OCI-LY3 (cell line): ENCODE data around the gene KRTAP9-1.
"Not testable (repeated sequence)": the region's sequence is repeated elsewhere in the genome, so short reads cannot be mapped to it uniquely, and the experiment has no call there.

ENCODE experiments used
- H2AFZ ChIP-seq: fragments of 200-600, 300-600 bp; shearing (Covaris generic); 2 replicates; pipeline ENCODE4 v1.6.0; 2014; ENCODE audit warnings: antibody characterized with exemption, low read depth, low read length
- H3K27ac ChIP-seq: fragments of 200-600, 300-600 bp; sonication (generic); 2 replicates; pipeline ENCODE4 v1.5.1; 2014; ENCODE audit warnings: mild to moderate bottlenecking, low read length, moderate library complexity, mixed read lengths
- H3K27me3 ChIP-seq: fragments of 200-600, 300-600 bp; sonication (generic); 2 replicates; pipeline ENCODE4 v1.6.1; 2014; ENCODE audit warnings: low read depth, low read length, mixed read lengths
- H3K36me3 ChIP-seq: fragments of 200-600, 300-600 bp; sonication (generic); replicated peaks from 2 replicates; pipeline ENCODE3; 2014; ENCODE audit warnings: low read depth, low read length, mixed read lengths
- H3K4me1 ChIP-seq: fragments of 300-600, 200-600 bp; sonication (generic); 2 replicates; pipeline ENCODE4 v1.6.1; 2014; ENCODE audit warnings: low read length, mixed read lengths
- H3K4me2 ChIP-seq: fragments of 200-600, 300-600 bp; sonication (generic); 2 replicates; pipeline ENCODE4 v1.6.1; 2014; ENCODE audit warnings: low read length, mixed read lengths
- H3K4me3 ChIP-seq: fragments of 300-600, 200-600 bp; sonication (generic); 2 replicates; pipeline ENCODE4 v1.5.1; 2014; ENCODE audit warnings: antibody characterized with exemption, mild to moderate bottlenecking, low read length, moderate library complexity
- H3K79me2 ChIP-seq: fragments of 300-600, 200-600 bp; shearing (Covaris generic); 2 replicates; pipeline ENCODE4 v1.6.1; 2014; ENCODE audit warnings: mild to moderate bottlenecking, low read length, mixed read lengths
- H3K9ac ChIP-seq: fragments of 300-600, 200-600 bp; shearing (Covaris generic); 2 replicates; pipeline ENCODE4 v1.6.0; 2014; ENCODE audit warnings: mild to moderate bottlenecking, low read length, moderate library complexity
- H3K9me3 ChIP-seq: fragments of 200-600, 300-600 bp; shearing (Covaris generic); 2 replicates; pipeline ENCODE4 v1.6.1; 2014; ENCODE audit warnings: low read length, mixed read lengths; ENCODE audit not compliant: insufficient read depth
- H4K20me1 ChIP-seq: fragments of 200-600, 300-600 bp; sonication (generic); 2 replicates; pipeline ENCODE4 v1.6.1; 2016; ENCODE audit warnings: low read length, mixed read lengths; ENCODE audit not compliant: insufficient read depth
- EZH2phosphoT487 ChIP-seq: fragments of 200-600 bp; shearing (Covaris generic); IDR thresholded peaks from 2 replicates; pipeline ENCODE4 v1.6.1; 2018; ENCODE audit warnings: antibody characterized with exemption, mixed run types, low read depth
- TF ChIP-seq, protein P1 (sequence below): fragments of 200-600, 300-600 bp; sonication (generic); IDR thresholded peaks from 2 replicates; pipeline ENCODE4 v1.5.1; 2014; ENCODE audit warnings: antibody characterized with exemption, low read length, low read depth

KRTAP9-1 gene

DNA sequence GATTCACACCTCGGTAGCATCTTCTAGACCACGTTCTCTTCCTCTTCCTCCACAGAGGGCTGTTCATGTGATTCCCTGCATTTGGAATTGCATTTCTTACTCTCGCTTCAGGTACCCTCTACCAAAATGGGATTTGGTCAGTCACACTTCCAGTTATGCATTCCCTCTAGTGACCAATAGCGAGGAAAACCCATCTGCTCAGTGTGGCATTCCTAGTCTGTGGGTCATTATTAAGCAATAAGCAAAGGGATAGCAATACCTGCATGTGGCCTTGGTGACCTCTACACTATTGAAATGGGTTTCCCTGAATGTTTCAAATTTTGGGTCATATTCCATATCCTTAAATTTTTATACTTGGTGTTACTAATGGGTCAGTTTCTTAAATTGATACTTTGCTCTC, 39.7 kb upstream of the KRTAP9-1 start:
- Histone ChIP-seq H3K9ac (no peak overlapping the region), H3K9me3 (no peaks in the 10 kb centered on the region), H3K79me2 (no peaks in the 10 kb centered on the region), H3K4me3 (no peak overlapping the region), H2AFZ (no peak overlapping the region), H3K36me3 (no peaks in the 10 kb centered on the region), H3K4me1 (no peaks in the 10 kb centered on the region), H4K20me1 (no peaks in the 10 kb centered on the region), H3K4me2 (no peak overlapping the region), H3K27ac (no peak overlapping the region), H3K27me3 (peaks cover 18% of the 10 kb centered on the region; the same call in 1 of the 2 replicates)
- no peak for TF ChIP-seq EZH2phosphoT487
- TF ChIP-seq, protein P1, sequence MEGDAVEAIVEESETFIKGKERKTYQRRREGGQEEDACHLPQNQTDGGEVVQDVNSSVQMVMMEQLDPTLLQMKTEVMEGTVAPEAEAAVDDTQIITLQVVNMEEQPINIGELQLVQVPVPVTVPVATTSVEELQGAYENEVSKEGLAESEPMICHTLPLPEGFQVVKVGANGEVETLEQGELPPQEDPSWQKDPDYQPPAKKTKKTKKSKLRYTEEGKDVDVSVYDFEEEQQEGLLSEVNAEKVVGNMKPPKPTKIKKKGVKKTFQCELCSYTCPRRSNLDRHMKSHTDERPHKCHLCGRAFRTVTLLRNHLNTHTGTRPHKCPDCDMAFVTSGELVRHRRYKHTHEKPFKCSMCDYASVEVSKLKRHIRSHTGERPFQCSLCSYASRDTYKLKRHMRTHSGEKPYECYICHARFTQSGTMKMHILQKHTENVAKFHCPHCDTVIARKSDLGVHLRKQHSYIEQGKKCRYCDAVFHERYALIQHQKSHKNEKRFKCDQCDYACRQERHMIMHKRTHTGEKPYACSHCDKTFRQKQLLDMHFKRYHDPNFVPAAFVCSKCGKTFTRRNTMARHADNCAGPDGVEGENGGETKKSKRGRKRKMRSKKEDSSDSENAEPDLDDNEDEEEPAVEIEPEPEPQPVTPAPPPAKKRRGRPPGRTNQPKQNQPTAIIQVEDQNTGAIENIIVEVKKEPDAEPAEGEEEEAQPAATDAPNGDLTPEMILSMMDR: no peak

DNA sequence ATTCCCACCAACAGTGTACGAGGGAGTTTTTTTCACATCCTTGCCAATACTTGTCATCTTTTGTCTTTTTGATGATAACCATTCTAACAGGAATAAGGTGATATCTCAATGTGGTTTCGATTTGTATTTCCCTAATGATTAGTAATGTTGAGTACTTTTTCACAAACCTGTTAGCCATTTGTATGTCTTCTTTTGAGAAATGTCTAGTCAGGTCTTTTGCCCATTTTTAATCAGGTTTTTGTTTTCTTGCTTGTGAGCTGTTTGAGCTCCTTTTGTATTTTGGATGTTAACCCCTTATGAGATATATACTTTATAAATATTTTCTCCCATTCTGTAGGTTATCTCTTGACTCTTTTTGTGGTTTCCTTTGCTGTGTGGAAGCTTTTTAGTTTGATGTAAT, 38.2 kb upstream of the KRTAP9-1 start:
- no peak overlapping the region for H2AFZ ChIP-seq

DNA sequence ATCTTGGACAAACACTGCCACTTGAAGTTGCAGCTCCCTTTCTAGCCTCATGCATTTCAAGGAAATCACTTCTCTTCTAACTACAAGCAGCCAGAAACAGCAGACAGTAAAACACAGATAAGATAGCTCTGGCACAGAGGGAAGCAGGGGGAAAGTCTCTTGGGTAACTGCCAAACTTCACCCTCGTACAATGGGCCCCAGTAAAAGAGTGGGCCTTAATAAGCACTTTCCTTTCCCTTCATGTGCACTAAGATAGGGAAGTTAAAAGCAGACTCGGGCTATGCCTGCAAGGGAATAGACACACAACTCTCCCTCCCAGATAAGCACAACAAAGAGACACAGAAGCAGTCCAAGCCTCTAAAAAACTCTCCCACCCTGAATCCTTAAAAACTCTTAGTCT, 35.8 kb upstream of the KRTAP9-1 start:
- H3K36me3 ChIP-seq: no peaks in the 10 kb centered on the region
- TF ChIP-seq EZH2phosphoT487: no peak
- TF ChIP-seq, protein P1: no peak
- no peak overlapping the region for H3K4me2 ChIP-seq
- no peak overlapping the region for H2AFZ ChIP-seq
- no peaks in the 10 kb centered on the region for H3K4me1 ChIP-seq
- H3K4me3 ChIP-seq: no peak overlapping the region
- peaks cover 27% of the 10 kb centered on the region for H3K27me3 ChIP-seq
- no peaks in the 10 kb centered on the region for H4K20me1 ChIP-seq
- H3K9me3 ChIP-seq: no peaks in the 10 kb centered on the region
- no peaks in the 10 kb centered on the region for H3K79me2 ChIP-seq
- H3K9ac ChIP-seq: no peak overlapping the region
- H3K27ac ChIP-seq: no peak overlapping the region

More for the DNA sequence above, 38.2 kb upstream of the KRTAP9-1 start:
- H3K27ac ChIP-seq: no peak overlapping the region
- H3K4me3 ChIP-seq: no peak overlapping the region
- no peaks in the 10 kb centered on the region for H3K79me2 ChIP-seq
- no peak overlapping the region for H3K4me2 ChIP-seq
- H4K20me1 ChIP-seq: no peaks in the 10 kb centered on the region
- peaks cover 18% of the 10 kb centered on the region; the same call in 1 of the 2 replicates for H3K27me3 ChIP-seq
- no peaks in the 10 kb centered on the region for H3K36me3 ChIP-seq
- no peak for TF ChIP-seq EZH2phosphoT487
- TF ChIP-seq, protein P1: no peak
- no peaks in the 10 kb centered on the region for H3K9me3 ChIP-seq
- H3K4me1 ChIP-seq: no peaks in the 10 kb centered on the region
- H3K9ac ChIP-seq: no peak overlapping the region

DNA sequence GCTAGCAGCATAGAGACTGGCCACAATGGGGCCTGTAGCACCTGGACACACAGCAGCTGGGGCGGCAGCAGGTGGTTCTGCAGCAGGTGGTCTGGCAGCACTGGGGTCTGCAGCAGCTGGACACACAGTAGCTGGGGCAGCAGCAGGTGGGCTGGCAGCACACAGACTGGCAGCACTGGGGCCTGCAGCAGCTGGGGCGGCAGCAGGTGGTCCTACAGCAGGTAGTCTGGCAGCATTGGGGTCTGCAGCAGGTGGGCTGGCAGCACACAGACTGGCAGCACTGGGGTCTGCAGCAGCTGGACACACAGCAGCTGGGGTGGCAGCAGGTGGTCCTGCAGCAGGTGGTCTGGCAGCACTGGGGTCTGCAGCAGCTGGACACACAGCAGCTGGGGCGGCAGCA, 29.5 kb upstream of the KRTAP9-1 start:
- not testable (repeated sequence) for H4K20me1 ChIP-seq, H3K4me2 ChIP-seq, H3K4me3 ChIP-seq, H3K9ac ChIP-seq, H2AFZ ChIP-seq, H3K9me3 ChIP-seq, H3K27ac ChIP-seq, H3K36me3 ChIP-seq, H3K4me1 ChIP-seq, H3K79me2 ChIP-seq
- H3K27me3 ChIP-seq: peaks cover 37% of the 10 kb centered on the region

DNA sequence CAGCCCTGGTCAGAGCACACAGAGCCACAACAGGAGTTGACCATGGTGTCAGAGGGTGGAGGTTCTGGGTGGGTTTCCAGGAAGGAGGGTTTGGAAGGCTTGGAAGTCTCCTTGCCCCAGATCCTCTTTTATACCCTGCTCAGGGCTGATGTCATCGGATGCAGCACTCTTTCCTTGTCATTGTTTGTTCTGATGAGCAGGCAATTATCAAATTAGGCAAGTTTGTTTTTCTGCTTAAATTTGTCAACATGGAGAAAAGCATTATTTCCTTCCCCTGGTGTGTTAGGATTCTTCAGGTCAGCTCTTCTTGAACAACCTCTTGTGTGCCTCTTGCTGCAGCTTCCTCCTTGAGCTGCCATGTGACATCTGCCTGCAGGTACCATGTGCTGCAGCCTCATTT, 29.0 kb upstream of the KRTAP9-1 start, which contains the start of gene KRTAP4-4:
Gene KRTAP4-4, minus strand, starts transcription at position 101 of the 400 bp plus-strand sequence. Its CDS starts 57 bp downstream, at position 44.
- no peak within 1 kb of the TSS for H3K4me2 ChIP-seq
- no peak within 1 kb of the TSS for H3K27ac ChIP-seq
- H3K4me3 ChIP-seq: no peak within 1 kb of the TSS
- no peaks in the 10 kb centered on the region for H3K9me3 ChIP-seq
- no peak within 1 kb of the TSS for H2AFZ ChIP-seq
- H3K27me3 ChIP-seq: peaks cover 37% of the 10 kb centered on the region
- H4K20me1 ChIP-seq: no peaks in the 10 kb centered on the region
- H3K36me3 ChIP-seq: no peaks in the 10 kb centered on the region
- H3K9ac ChIP-seq: no peak within 1 kb of the TSS
- TF ChIP-seq EZH2phosphoT487: no peak
- TF ChIP-seq, protein P1: no peak
- no peaks in the 10 kb centered on the region for H3K4me1 ChIP-seq
- no peaks in the 10 kb centered on the region for H3K79me2 ChIP-seq
